ENCODE data around the gene THSD4.
"Not testable (repeated sequence)": the region's sequence is repeated elsewhere in the genome, so short reads cannot be mapped to it uniquely, and the experiment has no call there.

THSD4 gene

DNA sequence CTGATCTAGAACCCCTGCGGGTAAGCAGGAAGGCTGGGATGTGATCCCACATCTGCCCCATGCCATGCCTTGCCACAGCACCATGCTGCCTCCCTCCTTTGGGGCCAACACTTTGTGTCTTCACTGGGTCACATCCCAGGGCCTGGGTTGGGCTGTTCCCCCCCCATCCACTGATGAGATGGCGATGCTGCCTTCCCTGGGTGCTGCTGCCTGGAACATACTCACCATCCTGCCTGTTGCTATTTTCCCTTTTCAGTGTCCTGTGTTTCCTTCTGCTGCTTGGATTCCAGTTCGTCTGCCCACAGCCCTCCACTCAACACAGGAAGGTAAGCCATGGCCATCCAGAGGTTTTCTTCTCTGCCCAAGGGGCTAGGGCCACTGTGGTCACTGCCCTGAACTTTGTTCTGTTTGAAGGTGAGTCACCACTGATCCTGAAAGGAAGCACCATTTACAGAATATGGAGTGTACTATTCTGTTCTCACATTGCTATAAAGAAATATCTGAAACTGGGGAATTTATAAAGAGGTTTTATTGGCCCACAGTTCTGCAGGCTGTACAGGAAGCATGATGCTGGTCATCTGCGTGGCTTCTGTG, 39.4 kb downstream of the THSD4 start:
- no peaks in the 10 kb centered on the region for H3K9me3 ChIP-seq (ENCODE audit: low read length)
- H3K9ac ChIP-seq (ENCODE audit: low read length): no peak overlapping the region
- no peak overlapping the region for H3K4me3 ChIP-seq (ENCODE audit: low read depth in 1 of 2, low read length in 2 of 2)
- no peak overlapping the region for H3K27ac ChIP-seq (ENCODE audit: low read depth, low read length)
- peaks cover 26% of the 10 kb centered on the region for H3K4me1 ChIP-seq (ENCODE audit: insufficient read depth, low read length)
- no peaks in the 10 kb centered on the region for H3K36me3 ChIP-seq (ENCODE audit: insufficient read depth, low read length)
- no peaks in the 10 kb centered on the region for H3K27me3 ChIP-seq (ENCODE audit: control insufficient read depth in 1 of 2, insufficient read depth in 2 of 2, low read length in 2 of 2)

DNA sequence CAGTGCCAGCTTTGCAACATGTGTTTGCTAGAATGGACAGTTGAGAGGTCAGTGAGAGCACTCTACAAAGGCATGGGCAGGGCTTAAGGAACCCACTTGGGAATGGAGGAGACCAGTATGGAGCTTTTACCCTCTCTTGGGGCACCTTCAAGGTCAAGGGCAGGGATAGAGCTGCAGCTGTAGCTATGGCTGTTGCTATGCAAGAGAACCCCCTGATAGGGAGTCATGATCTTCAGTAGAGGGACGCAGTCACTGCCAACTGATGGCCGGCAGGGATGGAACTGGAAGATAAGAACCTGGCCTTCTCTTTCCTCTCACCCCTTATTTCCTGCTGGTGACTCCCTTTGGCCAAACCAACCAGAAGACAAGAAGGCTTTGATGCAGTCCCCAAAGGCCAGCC, 40.3 kb downstream of the THSD4 start:
- no peaks in the 10 kb centered on the region for H3K27me3 ChIP-seq (ENCODE audit: control insufficient read depth in 1 of 2, insufficient read depth in 2 of 2, low read length in 2 of 2)
- H3K27ac ChIP-seq (ENCODE audit: low read depth, low read length): no peak overlapping the region
- no peak overlapping the region for H3K4me3 ChIP-seq (ENCODE audit: low read depth in 1 of 2, low read length in 2 of 2)
- H3K4me1 ChIP-seq (ENCODE audit: insufficient read depth, low read length): peaks cover 17% of the 10 kb centered on the region
- no peaks in the 10 kb centered on the region for H3K36me3 ChIP-seq (ENCODE audit: insufficient read depth, low read length)
- no peaks in the 10 kb centered on the region for H3K9me3 ChIP-seq (ENCODE audit: low read length)
- H3K9ac ChIP-seq (ENCODE audit: low read length): no peak overlapping the region

DNA sequence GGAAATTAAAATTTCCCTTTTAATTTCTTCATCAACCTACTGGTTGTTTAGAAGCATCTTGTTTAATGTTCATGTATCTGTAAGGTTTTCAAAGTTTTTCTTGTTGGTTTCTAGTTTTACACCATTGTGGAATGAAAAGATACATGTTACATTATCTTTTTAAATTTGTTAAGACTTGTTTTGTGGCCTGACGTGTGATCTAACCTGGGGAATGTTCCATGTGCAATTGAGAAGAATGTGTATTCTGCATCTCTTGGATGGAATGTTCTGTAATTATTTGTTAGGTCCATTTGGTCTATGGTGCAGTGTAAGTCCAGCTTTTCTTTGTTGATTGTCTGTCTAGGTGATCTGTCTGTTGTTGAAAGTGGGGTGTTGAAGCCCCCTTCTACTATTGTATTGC, 45.7 kb downstream of the THSD4 start:
- Histone ChIP-seq H3K27ac (ENCODE audit: low read depth, low read length) (no peak overlapping the region), H3K9ac (ENCODE audit: low read length) (no peak overlapping the region), H3K36me3 (ENCODE audit: insufficient read depth, low read length) (no peaks in the 10 kb centered on the region), H3K9me3 (ENCODE audit: low read length) (no peaks in the 10 kb centered on the region), H3K4me3 (ENCODE audit: low read depth in 1 of 2, low read length in 2 of 2) (no peak overlapping the region), H3K4me1 (ENCODE audit: insufficient read depth, low read length) (no peaks in the 10 kb centered on the region), H3K27me3 (ENCODE audit: control insufficient read depth in 1 of 2, insufficient read depth in 2 of 2, low read length in 2 of 2) (no peaks in the 10 kb centered on the region)

DNA sequence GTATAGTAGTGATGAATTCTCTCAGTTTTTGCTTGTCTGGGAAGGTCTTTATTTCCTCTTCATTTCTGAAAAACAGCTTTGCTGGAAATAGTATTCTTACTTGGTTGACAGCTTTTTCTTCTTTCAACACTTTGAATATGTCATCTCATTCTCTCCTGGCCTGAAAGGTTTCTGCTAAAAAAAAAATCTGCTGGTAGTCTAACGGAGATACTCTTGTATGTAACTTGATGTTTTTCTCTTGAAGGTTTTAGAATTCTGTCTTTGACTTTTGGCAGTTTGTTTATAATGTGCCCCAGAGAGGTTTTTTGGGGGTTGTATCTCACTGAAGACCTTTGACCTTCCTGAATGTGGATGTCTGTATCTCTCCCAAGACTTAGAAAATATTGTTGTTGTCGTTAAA, 47.0 kb downstream of the THSD4 start:
- Histone ChIP-seq H3K27ac (ENCODE audit: low read depth, low read length) (no peak overlapping the region), H3K4me1 (ENCODE audit: insufficient read depth, low read length) (no peaks in the 10 kb centered on the region), H3K4me3 (ENCODE audit: low read depth in 1 of 2, low read length in 2 of 2) (no peak overlapping the region)

DNA sequence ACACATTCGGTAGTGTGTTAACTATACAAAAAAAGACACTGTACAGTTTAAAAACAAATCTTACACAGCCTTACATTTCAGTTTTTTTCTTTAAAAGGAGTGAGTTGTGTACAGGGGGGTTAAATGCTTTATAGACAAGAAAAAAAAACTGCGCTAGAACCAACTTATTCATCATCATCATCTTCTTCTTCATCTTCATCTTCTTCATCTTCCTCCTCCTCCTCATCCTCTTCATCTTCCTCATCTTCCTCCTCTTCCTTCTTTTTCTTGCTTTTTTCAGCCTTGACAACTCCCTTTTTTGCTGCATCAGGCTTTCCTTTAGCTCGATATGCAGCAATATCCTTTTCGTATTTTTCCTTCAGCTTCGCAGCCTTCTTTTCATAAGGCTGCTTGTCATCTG, 49.3 kb downstream of the THSD4 start:
- not testable (repeated sequence) for H3K4me3 ChIP-seq (ENCODE audit: low read depth in 1 of 2, low read length in 2 of 2); H3K4me1 ChIP-seq (ENCODE audit: insufficient read depth, low read length); H3K9ac ChIP-seq (ENCODE audit: low read length); H3K27me3 ChIP-seq (ENCODE audit: control insufficient read depth in 1 of 2, insufficient read depth in 2 of 2, low read length in 2 of 2); H3K27ac ChIP-seq (ENCODE audit: low read depth, low read length); H3K36me3 ChIP-seq (ENCODE audit: insufficient read depth, low read length); H3K9me3 ChIP-seq (ENCODE audit: low read length)

More for the DNA sequence above, 47.0 kb downstream of the THSD4 start:
- H3K36me3 ChIP-seq (ENCODE audit: insufficient read depth, low read length): no peaks in the 10 kb centered on the region
- H3K9me3 ChIP-seq (ENCODE audit: low read length): no peaks in the 10 kb centered on the region
- H3K9ac ChIP-seq (ENCODE audit: low read length): no peak overlapping the region
- no peaks in the 10 kb centered on the region for H3K27me3 ChIP-seq (ENCODE audit: control insufficient read depth in 1 of 2, insufficient read depth in 2 of 2, low read length in 2 of 2)

DNA sequence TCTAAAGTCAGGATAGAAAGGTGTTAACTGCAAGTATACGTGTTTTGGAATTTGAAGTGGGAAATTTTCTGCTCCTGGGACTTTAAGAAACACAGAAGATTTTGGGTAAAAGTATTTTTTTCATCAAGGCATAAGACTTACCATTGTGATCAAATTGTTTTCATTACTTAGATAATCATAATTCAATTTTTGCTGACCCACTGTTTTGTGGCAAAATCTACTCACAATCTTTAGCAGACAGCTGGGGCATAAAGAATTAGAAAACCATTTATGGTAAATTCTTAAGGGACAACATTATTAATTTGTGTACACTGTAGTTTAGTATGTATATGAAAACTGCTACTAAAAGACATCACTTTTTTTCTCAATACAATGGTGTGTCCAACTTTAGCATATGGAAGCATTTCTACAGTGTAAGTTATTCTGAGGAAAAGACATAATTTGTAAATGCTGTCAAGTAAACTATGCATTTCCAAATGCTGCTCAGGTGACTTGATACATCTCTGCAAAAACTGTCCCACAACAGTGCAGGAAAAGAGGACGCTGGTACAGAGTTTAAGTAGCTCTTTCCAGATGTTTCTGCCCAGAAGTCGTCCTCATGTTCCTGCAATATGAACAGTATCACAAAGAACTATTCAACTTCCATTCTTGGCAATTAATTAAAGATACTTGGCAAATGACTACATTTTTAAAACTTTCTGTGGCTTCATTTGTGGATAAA, 52.3 kb downstream of the THSD4 start:
- Histone ChIP-seq H3K27me3 (ENCODE audit: control insufficient read depth in 1 of 2, insufficient read depth in 2 of 2, low read length in 2 of 2) (no peaks in the 10 kb centered on the region), H3K9me3 (ENCODE audit: low read length) (no peaks in the 10 kb centered on the region), H3K9ac (ENCODE audit: low read length) (no peak overlapping the region), H3K36me3 (ENCODE audit: insufficient read depth, low read length) (no peaks in the 10 kb centered on the region), H3K27ac (ENCODE audit: low read depth, low read length) (no peak overlapping the region), H3K4me3 (ENCODE audit: low read depth in 1 of 2, low read length in 2 of 2) (no peak overlapping the region), H3K4me1 (ENCODE audit: insufficient read depth, low read length) (no peaks in the 10 kb centered on the region)

DNA sequence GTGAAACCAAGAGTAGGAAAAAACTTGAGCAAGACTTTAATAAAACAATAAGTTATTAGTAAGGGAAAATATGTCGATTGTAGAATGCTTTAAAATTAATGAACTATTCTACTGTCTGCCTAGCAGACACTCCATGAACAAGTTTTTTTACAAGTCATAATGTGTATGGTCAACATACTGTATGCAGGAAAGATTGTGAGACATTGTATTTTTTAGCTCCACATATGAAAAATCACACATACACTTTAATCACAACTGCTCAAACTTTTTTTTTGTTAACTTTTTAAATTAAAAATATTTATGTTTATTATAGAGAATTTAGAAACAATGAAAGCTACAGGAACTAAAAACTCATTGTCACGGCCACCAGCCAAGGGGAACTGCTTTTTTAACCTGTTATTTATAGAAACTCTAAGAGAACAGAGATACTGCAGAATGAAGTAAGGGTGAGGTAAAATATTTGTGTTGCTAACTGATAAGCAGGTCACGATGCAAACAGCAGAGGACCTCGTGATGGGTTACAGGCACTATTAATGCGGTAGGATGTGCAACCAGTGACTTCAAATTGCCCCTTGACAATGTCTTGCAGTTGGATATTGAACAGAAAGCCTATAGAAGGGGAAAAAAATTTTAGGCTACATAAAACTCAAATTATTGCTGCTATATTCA, 53.0 kb downstream of the THSD4 start:
- Histone ChIP-seq H3K27ac (ENCODE audit: low read depth, low read length) (no peak overlapping the region), H3K4me3 (ENCODE audit: low read depth in 1 of 2, low read length in 2 of 2) (no peak overlapping the region), H3K9ac (ENCODE audit: low read length) (no peak overlapping the region)

DNA sequence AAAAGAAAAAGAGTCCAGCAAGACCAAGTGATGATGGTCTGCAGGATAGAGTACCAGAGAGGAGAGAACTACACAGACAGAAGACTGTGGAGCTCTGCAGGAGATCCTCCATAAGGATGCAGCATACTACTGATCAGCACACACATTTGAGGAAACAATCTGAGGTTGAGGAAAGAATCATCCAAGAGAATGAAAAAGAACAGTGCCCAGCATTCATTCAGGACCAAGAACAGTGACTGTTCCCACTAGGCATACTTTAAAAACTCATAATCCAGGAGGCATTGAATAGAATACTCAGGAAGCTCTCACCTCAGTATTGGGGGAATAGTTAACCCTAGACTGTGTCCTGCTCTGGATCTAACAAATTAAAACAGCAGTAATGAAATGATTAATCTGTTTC, 54.9 kb downstream of the THSD4 start:
- H3K27ac ChIP-seq (ENCODE audit: low read depth, low read length): no peak overlapping the region

More for the DNA sequence above, 53.0 kb downstream of the THSD4 start:
- Histone ChIP-seq H3K4me1 (ENCODE audit: insufficient read depth, low read length) (no peaks in the 10 kb centered on the region), H3K9me3 (ENCODE audit: low read length) (no peaks in the 10 kb centered on the region), H3K36me3 (ENCODE audit: insufficient read depth, low read length) (no peaks in the 10 kb centered on the region), H3K27me3 (ENCODE audit: control insufficient read depth in 1 of 2, insufficient read depth in 2 of 2, low read length in 2 of 2) (no peaks in the 10 kb centered on the region)

DNA sequence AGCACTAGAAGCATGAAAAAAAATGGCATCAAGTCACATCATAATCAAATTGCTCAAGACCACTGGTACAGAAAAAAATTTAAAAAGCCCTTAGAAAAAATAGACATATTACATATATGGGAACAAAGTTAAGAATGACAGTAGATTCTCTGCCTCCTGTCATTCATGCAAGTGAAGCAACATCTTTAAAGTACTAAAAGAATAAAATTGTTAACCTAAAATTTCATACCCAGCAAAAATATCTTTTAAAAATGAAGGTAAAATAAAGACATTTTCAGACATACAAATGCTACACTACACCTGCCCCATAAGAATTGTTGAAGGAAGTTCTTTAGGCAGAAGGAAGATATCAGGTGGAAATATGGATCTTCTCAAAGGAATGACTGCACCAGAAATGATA, 55.9 kb downstream of the THSD4 start:
- Histone ChIP-seq H3K4me1 (ENCODE audit: insufficient read depth, low read length) (no peaks in the 10 kb centered on the region), H3K9ac (ENCODE audit: low read length) (no peak overlapping the region), H3K27ac (ENCODE audit: low read depth, low read length) (no peak overlapping the region), H3K27me3 (ENCODE audit: control insufficient read depth in 1 of 2, insufficient read depth in 2 of 2, low read length in 2 of 2) (no peaks in the 10 kb centered on the region), H3K9me3 (ENCODE audit: low read length) (no peaks in the 10 kb centered on the region), H3K36me3 (ENCODE audit: insufficient read depth, low read length) (no peaks in the 10 kb centered on the region), H3K4me3 (ENCODE audit: low read depth in 1 of 2, low read length in 2 of 2) (no peak overlapping the region)

More for the DNA sequence above, 54.9 kb downstream of the THSD4 start:
- no peak overlapping the region for H3K4me3 ChIP-seq (ENCODE audit: low read depth in 1 of 2, low read length in 2 of 2)
- no peaks in the 10 kb centered on the region for H3K36me3 ChIP-seq (ENCODE audit: insufficient read depth, low read length)
- H3K9me3 ChIP-seq (ENCODE audit: low read length): no peaks in the 10 kb centered on the region
- H3K4me1 ChIP-seq (ENCODE audit: insufficient read depth, low read length): no peaks in the 10 kb centered on the region
- H3K9ac ChIP-seq (ENCODE audit: low read length): no peak overlapping the region
- no peaks in the 10 kb centered on the region for H3K27me3 ChIP-seq (ENCODE audit: control insufficient read depth in 1 of 2, insufficient read depth in 2 of 2, low read length in 2 of 2)

DNA sequence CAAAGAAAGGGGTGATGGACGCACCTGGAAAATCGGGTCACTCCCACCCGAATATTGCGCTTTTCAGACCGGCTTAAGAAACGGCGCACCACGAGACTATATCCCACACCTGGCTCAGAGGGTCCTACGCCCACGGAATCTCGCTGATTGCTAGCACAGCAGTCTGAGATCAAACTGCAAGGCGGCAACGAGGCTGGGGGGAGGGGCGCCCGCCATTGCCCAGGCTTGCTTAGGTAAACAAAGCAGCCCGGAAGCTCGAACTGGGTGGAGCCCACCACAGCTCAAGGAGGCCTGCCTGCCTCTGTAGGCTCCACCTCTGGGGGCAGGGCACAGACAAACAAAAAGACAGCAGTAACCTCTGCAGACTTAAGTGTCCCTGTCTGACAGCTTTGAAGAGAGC, 59.1 kb downstream of the THSD4 start:
- not testable (repeated sequence) for H3K9me3 ChIP-seq (ENCODE audit: low read length); H3K9ac ChIP-seq (ENCODE audit: low read length); H3K27ac ChIP-seq (ENCODE audit: low read depth, low read length); H3K36me3 ChIP-seq (ENCODE audit: insufficient read depth, low read length); H3K4me1 ChIP-seq (ENCODE audit: insufficient read depth, low read length); H3K27me3 ChIP-seq (ENCODE audit: control insufficient read depth in 1 of 2, insufficient read depth in 2 of 2, low read length in 2 of 2); H3K4me3 ChIP-seq (ENCODE audit: low read depth in 1 of 2, low read length in 2 of 2)

DNA sequence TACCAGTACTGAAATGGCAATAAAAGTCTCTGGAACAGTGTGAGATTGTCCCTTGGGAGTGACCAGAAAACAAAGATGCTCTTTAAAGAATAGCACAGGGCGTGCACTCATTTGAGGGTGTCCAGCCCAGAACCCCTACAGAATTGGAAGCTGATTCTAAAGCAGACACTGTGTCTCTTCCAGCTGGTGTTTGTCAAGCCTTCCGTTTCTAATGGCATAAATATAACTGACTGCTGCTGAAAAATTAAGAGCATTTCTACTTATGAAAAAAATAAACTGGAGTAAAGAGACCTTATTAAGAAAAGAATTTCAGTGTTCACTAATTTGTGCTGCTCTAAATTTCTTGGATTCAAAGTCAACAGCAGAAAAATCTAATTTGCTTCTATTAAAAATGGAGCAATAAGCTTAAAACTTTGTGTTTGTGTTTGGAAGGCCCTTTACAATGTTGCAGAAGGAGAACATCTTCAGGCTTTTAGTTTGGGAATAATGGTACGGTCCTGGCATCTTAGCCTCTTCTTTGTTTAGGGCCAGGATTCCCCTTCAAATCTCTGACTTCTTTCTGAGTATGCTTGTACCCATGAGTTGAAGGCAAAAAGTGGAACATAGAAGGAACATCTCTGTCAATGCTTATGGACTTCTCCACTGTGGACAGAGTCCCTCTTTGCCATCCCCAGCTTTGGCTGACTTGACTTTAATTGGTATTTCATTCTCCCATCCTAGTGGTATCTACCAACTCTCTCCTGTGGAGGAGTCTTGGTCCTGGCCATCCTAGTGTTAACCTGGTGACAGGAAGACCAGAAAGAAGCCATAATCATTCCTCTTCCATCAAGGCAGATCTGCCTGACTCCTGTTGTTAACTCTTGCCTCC, 65.9 kb downstream of the THSD4 start:
- Histone ChIP-seq H3K36me3 (ENCODE audit: insufficient read depth, low read length) (no peaks in the 10 kb centered on the region), H3K4me3 (ENCODE audit: low read depth in 1 of 2, low read length in 2 of 2) (no peak overlapping the region), H3K27me3 (ENCODE audit: control insufficient read depth in 1 of 2, insufficient read depth in 2 of 2, low read length in 2 of 2) (no peaks in the 10 kb centered on the region), H3K9ac (ENCODE audit: low read length) (no peak overlapping the region), H3K27ac (ENCODE audit: low read depth, low read length) (no peak overlapping the region), H3K4me1 (ENCODE audit: insufficient read depth, low read length) (no peaks in the 10 kb centered on the region), H3K9me3 (ENCODE audit: low read length) (no peaks in the 10 kb centered on the region)

Data from muscle layer of colon (tissue), 2 donors.